Suppressor macrophage treated with lipopolysaccharide for 1 hour (primary cell): ENCODE results near the gene BLTP3A.
"Not testable (repeated sequence)": the region's sequence is repeated elsewhere in the genome, so short reads cannot be mapped to it uniquely, and the experiment has no call there.

Source experiments
- DNase-seq, 3 donors: peaks; one replicate each; pipeline ENCODE4 v3.0.0-alpha.2; 2020 to 2022

The BLTP3A gene

DNA sequence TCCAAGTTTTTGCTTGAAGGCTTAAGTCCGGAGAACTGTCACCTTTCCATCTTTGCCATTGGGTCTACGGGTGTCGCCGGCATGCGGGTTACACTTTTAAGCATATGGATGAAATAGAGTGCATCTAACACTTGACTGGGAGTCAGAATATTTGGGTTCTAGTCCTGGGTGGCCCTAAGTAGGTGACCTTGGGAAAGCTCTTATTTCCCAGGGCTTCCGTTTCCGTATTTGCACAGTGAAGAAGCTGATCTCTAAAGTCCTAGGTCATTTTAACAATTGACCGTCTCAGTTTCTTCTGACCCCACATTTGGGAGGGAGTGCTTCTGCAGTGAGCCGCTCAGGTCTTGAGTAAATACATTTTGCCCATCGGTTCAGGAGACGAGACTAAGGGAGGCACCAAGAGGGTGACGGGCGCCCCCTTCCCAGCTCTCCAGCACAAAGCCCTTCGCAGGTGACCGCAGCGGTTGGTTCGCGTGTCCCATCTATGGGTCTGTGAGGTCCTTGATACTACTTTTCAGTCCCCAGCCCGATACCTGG is 651 bp upstream of the BLTP3A start:
- DNase-seq = peak; percentile 32 to 40 (median 38)

DNA sequence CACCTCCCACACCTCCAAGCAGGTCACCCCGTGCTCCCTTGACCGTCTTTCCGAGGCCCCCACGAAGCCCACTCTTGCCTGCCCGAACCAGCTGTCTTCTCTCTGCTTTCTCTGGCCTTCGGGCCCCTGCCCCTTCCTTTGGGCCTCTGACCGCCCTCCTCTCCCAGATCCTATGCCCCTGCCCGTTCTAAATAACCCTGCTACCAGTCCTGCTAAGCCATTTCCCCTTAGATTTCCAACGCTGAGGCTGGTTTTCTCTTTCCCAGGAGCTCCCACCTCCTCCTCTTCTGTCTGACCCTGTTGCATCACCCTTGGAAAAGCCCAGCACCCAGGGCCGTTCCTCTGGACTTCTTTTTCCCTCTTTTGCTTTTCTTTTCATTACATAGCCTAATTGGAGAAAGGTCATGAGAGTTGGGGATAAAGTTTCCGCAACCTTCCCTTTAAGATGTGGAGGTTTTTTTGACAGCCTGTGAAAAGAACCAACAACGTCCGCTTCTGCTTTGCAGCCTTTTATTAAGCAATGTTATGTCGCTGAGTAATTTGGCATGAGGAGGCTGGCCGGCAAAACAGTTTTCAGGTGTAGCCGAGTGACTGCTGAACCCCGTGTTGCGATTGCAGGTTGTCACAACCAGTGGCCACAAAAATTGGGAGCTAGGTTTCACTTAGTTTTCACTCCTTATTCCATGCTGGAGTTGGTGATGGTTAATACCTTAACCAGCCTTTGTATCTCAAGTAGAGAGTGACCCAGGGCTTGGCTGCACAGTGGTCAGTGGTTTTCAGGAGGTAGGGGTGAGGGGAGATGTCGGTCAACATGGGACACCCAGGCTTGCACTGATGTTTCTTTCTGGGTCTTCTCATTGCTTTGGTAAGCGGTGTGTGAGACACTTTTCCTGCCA is 970 bp downstream of the BLTP3A start:
- peak; percentile 94 to 97 (median 94) for DNase-seq

DNA sequence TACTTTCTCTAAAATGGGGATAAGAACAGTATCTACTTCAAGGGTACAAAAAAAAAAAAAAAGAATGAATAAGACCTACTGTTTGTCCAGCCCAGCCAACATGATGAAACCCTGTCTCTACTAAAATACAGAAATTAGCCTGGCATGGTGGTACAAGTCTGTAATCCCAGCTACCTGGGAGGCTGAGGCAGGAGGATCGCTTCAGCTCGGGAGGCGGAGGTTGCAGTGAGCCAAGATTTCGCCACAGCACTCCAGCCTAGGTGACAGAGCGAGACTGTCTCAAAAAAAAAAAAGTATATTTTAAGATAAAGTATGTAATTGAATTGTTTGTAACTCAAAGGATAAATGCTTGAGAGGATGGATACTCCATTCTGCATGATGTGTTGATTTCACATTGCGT is 2.0 kb downstream of the BLTP3A start:
- no peak for DNase-seq

DNA sequence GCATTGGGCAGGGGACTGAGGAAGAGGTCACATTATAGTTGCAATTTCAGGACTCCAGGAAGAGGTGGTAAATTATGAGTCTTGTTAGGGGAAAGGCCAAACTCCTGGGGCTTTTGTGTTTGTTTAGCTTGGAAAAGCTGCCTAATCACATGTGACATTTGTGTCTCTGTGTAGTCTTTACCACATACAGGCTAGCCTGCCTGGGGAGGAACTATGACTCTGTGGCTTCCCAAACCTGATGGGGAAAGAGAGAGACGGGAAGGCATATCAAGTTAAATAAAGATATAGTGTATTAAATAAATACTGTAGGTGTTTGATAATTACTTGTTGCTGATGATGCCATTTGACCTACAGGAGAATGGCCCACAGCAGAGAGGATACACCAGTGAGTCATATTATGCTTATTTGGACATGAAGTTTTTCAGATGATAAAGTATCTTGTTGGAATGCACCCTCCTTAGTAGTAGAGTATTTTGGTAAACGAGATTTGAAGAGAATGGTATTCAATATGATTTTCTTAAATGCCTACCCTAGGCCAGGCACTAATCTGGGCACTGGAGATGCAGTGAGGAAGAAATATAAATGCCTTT is 4.0 kb downstream of the BLTP3A start:
- peak; percentile 49 to 57 (median 52) for DNase-seq

DNA sequence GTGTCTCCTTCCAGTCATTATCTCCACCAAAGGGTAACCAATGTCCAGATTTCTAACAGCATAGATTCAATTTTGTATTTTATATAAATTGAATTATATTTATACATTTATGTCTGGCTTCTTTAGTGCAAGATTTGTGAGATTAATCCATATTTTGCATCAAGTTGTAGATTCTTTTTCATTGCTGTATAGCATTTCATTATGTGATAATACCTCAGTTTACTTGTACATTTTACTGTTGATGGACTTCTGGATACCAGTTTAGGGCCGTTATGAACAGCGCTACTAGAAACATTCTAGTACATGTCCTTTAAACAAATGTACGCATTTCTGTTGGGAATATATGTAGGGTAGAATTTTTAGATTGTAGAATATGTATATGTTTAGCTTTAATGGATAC is 6.2 kb downstream of the BLTP3A start:
- no peak for DNase-seq

DNA sequence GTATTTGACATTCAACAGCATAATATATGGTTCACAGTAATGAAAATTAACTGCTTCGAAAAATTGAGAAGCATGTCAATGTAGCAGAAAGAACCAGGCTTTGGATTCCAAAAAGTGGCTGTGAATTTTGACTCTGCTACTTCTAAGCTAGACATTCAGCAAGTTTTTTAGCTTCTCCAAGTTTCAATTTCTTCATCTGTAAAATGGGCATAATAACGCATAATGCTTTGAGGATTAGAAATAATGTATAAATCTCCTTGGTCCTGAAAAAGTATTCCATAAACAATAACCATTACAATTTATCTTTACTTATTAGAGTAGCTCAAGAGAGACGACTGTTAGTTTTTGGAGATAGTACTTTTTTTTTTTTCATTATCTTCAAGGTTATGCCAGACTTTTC is 7.7 kb downstream of the BLTP3A start:
- no peak for DNase-seq

DNA sequence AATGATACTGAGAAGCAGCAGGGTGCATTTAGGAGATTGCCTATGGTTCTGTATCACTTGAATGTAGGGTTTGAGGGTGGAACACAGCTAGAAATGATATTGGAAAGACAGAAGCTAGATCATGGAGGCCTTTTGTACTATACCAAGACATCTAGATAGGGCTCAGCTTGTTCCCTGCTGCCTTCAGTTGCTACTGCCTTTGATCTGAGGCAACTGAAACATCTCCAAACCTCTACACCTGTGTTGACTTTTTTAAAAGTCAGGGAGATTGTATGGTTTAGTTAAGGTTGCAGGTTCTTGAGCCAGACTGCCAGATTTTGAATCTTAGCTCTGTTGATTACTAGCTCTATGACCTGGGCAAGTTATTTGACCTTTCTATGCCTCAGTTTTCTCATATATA is 12.7 kb downstream of the BLTP3A start:
- DNase-seq = no peak

DNA sequence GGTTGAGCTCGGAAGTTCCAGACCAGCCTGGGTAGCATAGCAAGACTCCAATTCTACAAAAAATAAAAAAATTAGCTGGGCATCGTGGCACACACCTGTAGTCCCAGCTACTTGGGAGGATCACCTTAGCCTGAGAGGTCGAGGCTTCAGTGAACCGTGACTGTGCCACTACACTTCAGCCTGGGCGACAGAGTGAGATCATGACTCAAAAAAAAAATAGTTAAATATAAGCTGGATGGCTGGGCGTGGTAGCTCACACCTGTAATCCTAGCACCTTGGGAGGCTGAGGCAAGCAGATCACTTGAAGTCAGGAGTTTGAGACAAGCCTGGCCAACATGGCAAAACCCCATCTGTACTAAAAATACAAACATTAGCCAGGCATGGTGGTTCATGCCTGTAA is 13.2 kb downstream of the BLTP3A start:
- not testable (repeated sequence) for DNase-seq

DNA sequence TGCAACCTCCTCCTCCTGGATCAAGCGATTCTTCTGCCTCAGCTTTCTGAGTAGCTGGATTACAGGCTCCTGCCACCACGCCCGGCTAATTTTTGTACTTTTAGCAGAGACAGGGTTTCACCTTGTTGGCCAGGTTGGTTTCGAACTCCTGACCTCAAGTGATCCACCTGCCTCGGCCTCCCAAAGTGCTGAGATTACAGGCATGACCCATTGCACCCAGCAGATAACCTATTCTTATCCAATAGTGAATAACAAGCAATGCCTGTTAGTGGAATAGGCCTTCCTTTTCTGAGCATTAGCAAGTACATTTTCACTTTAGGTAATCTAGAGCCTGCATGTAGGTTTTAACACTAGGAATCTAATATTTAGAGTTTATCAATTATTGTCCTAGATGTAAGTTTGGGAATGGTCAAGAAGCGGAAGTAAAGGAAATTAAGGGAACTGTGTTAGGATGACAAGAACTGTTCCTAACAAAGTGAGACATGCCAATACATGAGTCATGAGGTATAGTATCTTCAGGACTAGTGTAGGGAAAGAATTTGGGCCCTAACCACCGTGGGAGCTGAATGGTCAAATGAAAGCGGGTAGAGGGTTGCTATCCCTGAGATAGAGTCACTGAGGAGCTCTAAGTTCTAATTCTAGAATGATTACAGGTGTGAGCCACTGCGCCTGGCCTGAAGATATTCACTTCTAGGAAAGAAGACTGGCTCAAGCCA is 15.0 kb downstream of the BLTP3A start:
- no peak for DNase-seq

DNA sequence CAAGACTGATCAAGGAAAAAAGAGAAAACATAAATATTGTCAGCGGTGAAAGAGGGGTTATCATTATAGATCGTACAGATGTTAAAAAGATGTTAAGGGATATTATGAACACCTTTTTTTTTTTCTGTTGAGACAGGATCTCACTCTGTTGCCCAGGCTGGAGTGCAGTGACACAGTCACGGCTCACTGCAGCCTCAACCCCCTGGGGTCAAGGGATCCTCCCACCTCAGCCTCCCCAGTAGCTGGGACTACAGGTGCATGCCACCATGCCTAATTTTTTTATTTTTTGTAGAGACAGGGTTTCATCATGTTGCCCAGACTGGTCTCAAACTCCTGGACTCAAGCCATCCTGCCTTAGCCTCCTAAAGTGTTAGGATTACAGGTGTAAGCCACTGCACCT is 16.6 kb downstream of the BLTP3A start:
- not testable (repeated sequence) for DNase-seq

DNA sequence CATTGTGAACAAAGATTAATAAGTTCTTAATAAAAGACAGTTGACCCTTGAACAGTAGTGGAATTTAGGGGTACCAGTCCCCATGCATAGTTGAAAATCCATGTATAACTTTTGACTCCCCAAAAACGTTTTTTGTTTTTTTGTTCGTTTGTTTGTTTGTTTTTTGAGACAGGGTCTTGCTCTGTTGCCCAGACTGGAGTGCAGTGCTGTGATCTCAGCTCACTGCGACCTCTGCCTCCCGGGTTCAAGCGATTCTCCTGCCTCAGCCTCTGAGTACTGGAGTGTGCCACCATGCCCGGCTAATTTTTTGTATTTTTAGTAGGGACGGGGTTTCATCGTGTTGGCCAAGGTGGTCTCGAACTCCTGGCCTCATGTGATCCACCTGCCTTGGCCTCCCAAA is 17.5 kb downstream of the BLTP3A start:
- not testable (repeated sequence) for DNase-seq

DNA sequence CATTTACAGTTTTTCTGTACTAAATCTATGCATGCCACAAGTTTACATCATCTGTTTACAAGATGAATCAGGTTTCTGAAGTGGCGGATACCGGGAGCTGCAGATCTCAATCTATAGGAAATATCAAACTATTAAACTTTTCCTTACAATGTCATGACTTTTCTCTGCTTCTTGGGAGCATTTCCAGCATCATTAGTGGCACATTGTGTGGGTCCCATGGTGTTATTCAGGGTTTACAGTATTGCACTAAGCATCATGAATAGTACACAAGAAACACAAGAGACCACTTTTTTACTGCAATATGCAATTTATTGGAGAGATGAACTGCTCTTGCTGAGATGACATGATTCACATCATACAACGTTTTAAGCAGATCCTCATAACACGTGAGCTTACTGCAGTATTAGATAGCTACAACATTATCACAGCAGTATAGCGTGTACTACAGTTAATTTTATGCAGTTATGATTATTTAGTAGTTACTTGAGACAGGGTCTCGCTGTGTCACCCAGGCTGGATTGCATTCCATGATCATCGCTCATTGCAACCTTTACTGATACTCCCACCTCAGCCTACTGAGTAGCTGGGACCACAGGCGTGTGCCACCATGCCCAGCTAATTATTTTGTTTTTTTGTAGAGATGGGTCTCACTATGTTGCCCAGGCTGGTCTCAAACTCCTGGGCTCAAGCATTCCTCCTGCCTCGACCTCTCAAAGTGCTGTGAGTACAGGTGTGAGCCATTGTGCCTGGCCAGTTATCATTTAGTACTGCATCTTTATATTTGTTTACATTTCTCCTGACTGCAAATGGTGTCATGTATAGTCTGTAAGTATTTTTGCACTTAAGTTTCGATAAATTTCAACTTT is 18.4 kb downstream of the BLTP3A start:
- DNase-seq = no peak

DNA sequence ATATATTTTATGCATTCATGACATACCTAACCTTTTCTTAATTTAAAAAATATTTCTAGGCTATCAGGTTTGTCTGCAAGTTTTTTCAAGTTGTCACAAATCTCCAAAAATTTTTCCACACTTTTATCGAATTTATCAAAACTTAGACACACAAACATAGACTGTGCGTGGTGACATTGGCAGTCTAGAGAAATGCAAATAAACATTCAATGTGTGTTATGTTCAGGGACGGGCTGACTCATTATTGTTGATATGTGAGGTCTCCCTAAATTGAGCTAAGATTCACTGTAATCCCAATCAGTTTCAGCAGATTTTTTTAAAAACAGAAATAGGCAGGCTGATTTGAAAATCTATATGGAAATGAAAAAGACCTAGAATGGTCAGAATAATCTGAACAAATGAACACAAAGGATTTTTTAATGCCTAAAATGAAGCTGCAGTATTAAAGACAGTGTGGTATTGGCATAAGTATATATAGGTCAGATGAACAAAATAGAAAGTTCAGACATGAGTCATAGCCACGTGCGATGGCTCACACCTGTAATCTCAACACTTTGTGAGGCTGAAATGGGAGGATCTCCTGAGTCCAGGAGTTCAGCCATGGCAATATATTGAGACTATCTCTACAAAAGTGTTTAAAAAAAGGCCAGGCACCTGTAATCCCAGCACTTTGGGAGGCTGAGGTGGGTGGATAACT is 19.2 kb downstream of the BLTP3A start:
- no peak for DNase-seq

DNA sequence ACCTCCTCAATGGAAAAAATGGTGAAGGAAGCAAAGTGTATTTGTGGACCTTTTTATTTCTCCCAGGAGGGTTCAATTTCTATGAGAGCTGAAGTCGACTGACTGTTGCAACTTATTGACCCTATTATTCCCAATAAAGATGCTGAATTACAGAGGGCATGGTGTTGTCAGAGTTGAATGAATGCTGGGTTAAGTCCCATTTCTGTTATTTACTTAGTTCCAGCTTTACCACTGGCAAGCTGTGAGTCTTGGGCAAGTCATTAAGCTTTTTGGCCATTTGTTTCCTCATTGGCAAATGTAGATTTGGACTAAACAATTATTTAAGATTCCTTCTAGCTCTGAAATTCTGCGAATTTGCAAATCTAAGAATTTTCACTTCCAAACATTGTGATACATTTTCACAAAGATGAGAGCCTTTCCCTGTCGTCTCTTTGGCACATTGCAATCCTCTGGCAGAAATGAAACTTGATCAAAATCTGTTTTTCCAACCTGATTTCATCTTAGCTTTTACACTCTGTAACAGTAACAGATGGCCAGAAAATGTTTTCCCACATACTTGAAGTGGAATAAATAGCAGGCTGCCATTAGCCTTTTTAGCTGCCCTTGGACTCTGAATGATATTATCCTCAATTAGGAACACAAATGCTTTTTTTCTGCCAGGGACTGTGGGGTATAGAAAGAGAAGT is 21.3 kb downstream of the BLTP3A start:
- no peak for DNase-seq

DNA sequence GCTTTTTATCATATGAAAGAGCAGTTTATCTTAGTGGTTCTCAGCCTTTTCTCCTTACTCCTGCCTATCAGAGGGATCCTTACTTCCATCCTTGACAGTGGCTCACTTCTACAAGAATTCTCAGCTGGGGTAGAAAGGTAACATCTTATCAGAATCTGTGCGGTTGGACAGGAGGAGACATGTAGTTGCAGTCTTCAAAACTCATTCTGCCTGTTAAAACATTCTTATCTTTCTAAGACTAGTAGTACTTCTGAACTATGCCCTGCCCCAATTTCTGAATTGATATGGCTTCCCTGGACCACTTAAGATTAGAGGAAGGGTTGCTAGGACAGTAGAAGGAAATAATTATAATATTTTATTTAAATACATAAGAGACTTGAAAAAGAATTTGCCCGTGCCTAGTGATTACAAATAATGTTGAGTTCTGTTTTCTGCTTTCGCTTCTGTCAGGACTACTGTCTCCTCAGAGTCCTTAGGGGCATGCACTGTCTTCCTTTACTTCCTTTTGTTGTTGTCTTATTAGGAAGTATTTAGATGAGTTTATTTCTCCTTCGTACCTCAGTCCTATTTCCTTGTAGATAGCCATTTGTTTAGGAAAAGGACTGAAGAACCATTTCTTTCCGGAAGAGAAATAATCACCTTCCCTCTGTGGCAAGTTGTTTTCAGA is 24.9 kb downstream of the BLTP3A start:
- DNase-seq = peak; percentile 45 to 62 (median 62)

DNA sequence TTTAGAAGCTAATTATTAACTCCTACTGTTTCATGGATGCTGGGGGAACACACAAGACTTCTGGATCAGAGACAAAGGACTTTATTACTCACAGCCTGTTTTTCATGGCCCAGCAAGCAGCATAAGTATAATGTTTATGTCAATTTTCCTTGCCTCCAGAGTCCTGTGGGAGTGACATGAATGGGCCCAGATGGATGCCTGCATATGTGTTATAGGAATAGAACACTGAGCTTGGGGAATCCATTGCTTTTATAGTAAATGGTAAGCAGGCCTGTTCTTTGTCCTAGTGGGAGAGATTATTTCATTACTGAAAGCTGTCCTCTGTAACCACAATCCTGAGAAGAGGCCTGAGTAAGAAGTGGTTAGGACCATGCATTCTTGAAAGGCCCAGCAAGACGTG is 25.6 kb downstream of the BLTP3A start:
- no peak for DNase-seq

DNA sequence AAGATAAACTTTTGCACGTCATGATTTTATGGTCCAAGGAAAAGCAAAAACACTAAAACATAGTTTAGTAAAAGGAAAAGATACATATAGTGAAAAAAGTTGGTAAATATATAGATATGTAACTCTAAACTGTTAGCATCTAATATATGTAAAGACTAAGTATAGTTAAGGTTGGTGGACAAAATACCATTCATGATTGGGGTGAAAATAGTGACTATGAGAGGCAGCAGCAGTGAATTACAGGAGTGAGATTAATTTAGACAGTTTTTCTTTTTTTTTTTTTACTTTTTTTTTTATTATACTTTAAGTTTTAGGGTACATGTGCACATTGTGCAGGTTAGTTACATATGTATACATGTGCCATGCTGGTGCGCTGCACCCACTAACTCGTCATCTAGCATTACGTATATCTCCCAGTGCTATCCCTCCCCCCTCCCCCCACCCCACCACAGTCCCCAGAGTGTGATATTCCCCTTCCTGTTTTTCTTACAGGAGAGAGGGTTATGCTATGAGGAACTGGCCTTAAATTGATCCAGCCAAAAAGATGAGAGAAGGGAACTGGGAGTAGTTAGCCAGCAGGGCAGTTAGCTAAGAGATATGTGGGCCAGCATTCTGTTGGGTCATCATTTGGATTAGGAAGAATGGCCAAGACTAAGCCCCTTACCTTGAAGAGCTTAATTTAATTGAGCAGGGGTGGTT is 27.1 kb downstream of the BLTP3A start:
- DNase-seq = peak; percentile 69 to 83 (median 69)

DNA sequence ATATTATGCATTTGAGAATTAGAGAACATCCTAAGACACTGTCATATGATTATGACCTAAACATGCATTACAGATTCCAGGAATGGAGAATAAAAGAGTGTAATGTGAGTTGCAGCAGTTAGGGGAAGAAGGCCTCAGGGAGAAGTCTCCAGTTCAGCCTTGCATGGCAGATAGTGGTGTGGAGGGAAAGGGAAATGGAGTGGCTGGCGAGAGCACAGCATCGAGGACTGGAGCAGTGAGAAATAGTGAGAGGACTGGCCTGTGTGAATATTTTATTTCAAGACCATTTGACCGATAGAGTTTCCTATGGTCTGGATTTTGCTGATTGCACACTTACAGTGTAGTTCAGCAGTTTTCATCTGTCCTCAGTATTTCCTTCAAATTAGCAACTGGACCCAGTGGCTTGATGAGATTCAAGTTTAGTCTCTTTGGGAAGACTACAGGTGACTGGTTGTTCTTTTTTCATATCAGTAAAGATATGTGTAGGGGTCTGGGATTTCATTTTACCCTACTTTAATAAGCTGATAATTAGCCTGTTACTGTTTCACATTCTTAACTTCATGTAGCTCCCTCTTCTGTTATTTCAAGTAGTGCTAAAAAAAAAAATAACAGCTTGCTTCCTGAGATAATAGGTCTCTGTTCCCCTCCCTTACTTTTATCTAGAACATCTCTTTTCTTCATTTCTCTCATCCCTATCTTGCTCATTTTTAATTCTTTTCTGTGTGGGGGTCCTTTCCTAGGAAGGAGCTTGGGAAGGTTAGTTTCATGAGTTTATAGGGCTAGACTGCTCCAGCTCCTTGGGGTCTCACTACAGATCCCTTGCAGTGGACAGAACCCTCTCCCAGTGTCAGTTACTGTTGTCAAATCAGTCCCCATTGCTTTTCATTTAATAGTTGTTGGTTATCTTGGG is 27.9 kb downstream of the BLTP3A start:
- DNase-seq = peak in 1 of 3 donors; percentile 47

DNA sequence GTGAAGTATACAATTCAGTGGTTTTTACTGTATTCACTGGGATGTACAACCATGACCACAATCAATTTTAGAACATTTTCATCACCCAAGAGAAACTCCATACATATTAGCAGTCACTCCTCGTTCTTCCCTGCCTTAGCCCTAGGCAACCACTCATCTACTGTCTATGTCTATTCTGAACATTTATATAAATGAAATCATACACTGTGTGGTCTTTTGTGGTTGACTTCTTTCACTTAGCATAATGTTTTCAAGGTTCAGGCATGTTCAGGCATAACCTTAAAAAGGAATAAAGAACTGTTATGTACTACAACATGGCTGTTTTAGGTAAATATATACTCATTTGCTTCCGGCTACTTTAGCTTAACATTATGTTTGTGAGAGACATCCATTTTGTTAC is 37.3 kb downstream of the BLTP3A start:
- DNase-seq = no peak
